Uterus (tissue), 4 donors: ENCODE results near the gene EGFL8. TPM values are rescaled to one million over a fixed set of nuclear protein-coding genes. Genes with fewer than 3 reads are reported as not detected.

Experiments used
- DNase-seq, 2 donors: peaks; one replicate each; pipeline ENCODE4 v3.0.0-alpha.2; 2019 to 2020
- H3K27ac ChIP-seq, 2 donors: fragments of 200-600 bp; sonication (generic); 1 replicate in 1 of 2; 2 replicates in 1 of 2; pipeline ENCODE4 v1.5.1; 2016 to 2018
- H3K27me3 ChIP-seq, 2 donors: fragments of 200-600 bp; sonication (generic); one replicate each; pipeline ENCODE4 v1.5.1; 2018 to 2019; ENCODE audit warnings: control low read depth in 1 of 2
- H3K36me3 ChIP-seq, 2 donors: fragments of 200-600 bp; sonication (generic); one replicate each; pipeline ENCODE4 v1.5.1; 2019; ENCODE audit warnings: control low read depth in 1 of 2
- H3K4me1 ChIP-seq, 2 donors: fragments of 200-600 bp; sonication (generic); one replicate each; pipeline ENCODE4 v1.5.1; 2018 to 2019; ENCODE audit warnings: control low read depth in 1 of 2
- H3K4me3 ChIP-seq, 2 donors: fragments of 200-600 bp; sonication (generic); 1 replicate in 1 of 2; 2 replicates in 1 of 2; pipeline ENCODE4 v1.5.1; 2018 to 2019; ENCODE audit warnings: mild to moderate bottlenecking in 1 of 2
- H3K9me3 ChIP-seq, 2 donors: fragments of 200-600 bp; sonication (generic); one replicate each; pipeline ENCODE4 v1.5.1; 2019; ENCODE audit warnings: control low read depth in 1 of 2
- POLR2A ChIP-seq, 2 donors: fragments of 450-650 bp; IDR thresholded peaks; one replicate each; pipeline ENCODE4 v1.6.1; 2016; ENCODE audit warnings: antibody characterized with exemption in 2 of 2, mild to moderate bottlenecking in 1 of 2, moderate library complexity in 1 of 2
- intact Hi-C: fragments of 100-400 bp; cut with DNase I; formaldehyde crosslinking; loops from one replicate; pipeline ENCODE4 v1.15.1; 2023; ENCODE audit warnings: low total_unique reads
- total RNA-seq, 4 donors: library from RNA; depleted of rRNA in 3 of 4; stranded (reverse); fragments of >200 nt in 3 of 4; gene quantifications; one replicate each; pipeline versions ENCODE4 v1.1.0 to v1.2.4, GENCODE V29; 2014 to 2023
- TF ChIP-seq, protein P1 (sequence below), 4 experiments: fragments of 200-600 bp in 2 of 4; fragments of 450-650 bp in 2 of 4; sonication (generic) in 2 of 4; IDR thresholded peaks; one replicate each; pipeline ENCODE4 v1.5.1; 2016 to 2019; ENCODE audit warnings: antibody characterized with exemption in 4 of 4, mild to moderate bottlenecking in 2 of 4, moderate library complexity in 1 of 4
- donor health status: DM: yes; HTN: yes; CAD: no.

Gene EGFL8
- total RNA-seq, 4 donors from 2014 or later = 9.2 to 54.8 (median 20.2) TPM

DNA sequence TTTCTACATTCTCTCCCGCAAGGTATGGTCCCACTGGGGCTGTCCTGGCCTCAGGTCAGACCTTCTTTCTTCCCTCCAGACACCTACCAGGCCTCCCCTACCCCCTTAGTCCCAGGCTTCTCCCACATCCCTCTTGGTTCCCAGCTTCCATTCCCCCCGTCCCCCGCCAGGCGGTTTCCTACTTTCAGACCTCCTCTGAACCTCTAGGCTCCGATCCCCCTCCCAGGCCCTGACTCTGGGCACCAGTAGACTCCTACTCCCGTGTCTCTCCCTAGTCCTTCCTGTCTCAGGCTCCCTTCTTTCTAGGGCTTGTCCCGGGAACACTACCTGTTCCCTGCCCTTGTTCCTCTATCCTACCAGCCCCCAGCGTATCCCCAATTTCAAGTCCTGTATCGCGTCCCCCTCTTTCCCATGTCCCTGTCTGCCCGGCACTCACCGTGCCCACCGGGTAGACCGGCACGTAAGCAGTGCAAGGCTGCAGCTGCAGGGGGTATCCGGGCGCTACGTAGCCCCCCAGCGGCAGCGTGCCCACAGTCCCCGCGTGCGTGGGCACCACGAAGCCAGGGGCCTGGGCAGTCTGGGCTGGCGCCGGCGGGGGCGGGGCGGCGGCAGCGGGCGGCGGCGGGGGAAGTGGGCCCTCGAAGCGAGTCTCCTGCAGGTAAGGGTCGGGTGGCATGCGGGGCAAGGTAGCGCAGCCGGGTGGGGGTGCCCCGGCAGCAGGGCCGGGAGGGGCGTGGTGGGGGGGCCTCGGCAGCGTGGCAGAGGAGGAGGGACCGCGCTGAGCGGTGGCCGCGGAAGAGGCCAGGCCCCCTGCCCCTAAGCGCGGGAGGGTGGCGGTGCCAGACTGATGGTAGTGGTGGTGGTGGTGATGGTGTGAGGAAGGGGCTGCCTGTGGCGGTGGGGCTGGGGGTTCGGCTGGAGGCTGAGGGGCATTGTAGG lies 14.2 kb upstream of the EGFL8 start:
- intact Hi-C loops = no loop called here
- DNase-seq = no peak
- Histone ChIP-seq H3K27ac (peak overlapping the region; percentile 93 to 97), H3K36me3 (no peaks in the 10 kb centered on the region), H3K4me3 (peak overlapping the region in 1 of 2 donors; percentile 68), H3K9me3 (no peaks in the 10 kb centered on the region), H3K27me3 (no peaks in the 10 kb centered on the region), H3K4me1 (peaks cover 5 to 11% of the 10 kb centered on the region in 2 donors)
- TF ChIP-seq, protein P1, sequence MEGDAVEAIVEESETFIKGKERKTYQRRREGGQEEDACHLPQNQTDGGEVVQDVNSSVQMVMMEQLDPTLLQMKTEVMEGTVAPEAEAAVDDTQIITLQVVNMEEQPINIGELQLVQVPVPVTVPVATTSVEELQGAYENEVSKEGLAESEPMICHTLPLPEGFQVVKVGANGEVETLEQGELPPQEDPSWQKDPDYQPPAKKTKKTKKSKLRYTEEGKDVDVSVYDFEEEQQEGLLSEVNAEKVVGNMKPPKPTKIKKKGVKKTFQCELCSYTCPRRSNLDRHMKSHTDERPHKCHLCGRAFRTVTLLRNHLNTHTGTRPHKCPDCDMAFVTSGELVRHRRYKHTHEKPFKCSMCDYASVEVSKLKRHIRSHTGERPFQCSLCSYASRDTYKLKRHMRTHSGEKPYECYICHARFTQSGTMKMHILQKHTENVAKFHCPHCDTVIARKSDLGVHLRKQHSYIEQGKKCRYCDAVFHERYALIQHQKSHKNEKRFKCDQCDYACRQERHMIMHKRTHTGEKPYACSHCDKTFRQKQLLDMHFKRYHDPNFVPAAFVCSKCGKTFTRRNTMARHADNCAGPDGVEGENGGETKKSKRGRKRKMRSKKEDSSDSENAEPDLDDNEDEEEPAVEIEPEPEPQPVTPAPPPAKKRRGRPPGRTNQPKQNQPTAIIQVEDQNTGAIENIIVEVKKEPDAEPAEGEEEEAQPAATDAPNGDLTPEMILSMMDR (IDR thresholded peaks at IDR 0.05) = no peak
- TF ChIP-seq POLR2A (IDR thresholded peaks at IDR 0.05) = no peak

DNA sequence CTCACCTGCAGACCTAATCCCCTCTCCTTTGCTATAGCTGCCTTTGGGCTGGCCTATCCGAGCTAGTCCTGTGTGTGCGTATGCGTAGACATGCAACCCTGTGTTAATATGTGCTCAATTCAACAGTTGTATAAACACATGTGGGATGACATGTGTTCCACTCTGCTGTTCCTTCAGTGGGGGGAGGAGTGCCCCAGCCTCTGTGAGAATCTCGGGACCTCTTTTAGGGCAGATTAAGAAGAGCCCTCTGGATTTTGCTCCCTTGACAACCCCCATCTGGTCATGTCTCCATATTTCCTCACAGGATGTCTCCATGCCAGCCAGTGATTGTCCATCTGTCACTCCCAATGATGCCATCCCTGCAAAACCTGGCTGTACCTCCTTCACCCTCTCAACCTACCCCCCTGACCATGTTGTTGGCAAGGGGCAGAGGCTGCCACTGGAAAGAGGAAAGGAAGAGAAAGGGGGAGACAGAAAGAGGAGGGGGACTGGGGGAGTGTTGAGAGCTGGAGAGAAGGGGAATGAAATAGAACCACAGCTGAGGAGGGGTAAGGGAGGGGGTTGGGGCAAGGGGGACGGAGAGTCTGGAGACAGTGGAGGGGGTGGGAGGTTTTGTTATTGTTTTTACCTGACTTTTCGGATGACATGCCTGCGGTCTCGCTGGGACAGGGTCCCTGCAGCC lies 13.1 kb upstream of the EGFL8 start:
- Histone ChIP-seq H3K27ac (peak overlapping the region; percentile 93 to 97), H3K4me1 (peaks cover 5 to 17% of the 10 kb centered on the region in 2 donors), H3K9me3 (no peaks in the 10 kb centered on the region), H3K27me3 (no peaks in the 10 kb centered on the region), H3K36me3 (no peaks in the 10 kb centered on the region), H3K4me3 (peak overlapping the region; percentile 68 to 86)
- peak in 1 of 2 donors; percentile 22 for DNase-seq
- TF ChIP-seq POLR2A (IDR thresholded peaks at IDR 0.05) = no peak
- TF ChIP-seq, protein P1 (IDR thresholded peaks at IDR 0.05) = no peak
- intact Hi-C loops = no loop called here

- Histone ChIP-seq H3K4me1 (peaks cover 5 to 17% of the 10 kb centered on the region in 2 donors), H3K27ac (peak within 1 kb of the TSS; percentile 93 to 97)
- intact Hi-C loops = no loop called here
Observed at GRCh38 chr6:32151863-32152768, 12.3 kb upstream of the EGFL8 start, which contains the start of gene PRRT1. TSS of gene PRRT1 (minus strand) at chr6:32151939. CDS start at chr6:32151827, 112 bp downstream.

GRCh38 chr6:32152769-32153563 lies 11.4 kb upstream of the EGFL8 start:
- H3K4me3 ChIP-seq = peak overlapping the region; percentile 68 to 86
- H3K27me3 ChIP-seq = no peaks in the 10 kb centered on the region
- TF ChIP-seq, protein P1 (IDR thresholded peaks at IDR 0.05) = no peak
- no peak for TF ChIP-seq POLR2A (IDR thresholded peaks at IDR 0.05)
- H3K4me1 ChIP-seq = peaks cover 5 to 17% of the 10 kb centered on the region in 2 donors
- peak; percentile 49 to 57 for DNase-seq
- no peaks in the 10 kb centered on the region for H3K9me3 ChIP-seq
- H3K36me3 ChIP-seq = no peaks in the 10 kb centered on the region
- peak overlapping the region; percentile 93 to 97 for H3K27ac ChIP-seq
- intact Hi-C loops = no loop called here

More at GRCh38 chr6:32151863-32152768, 12.3 kb upstream of the EGFL8 start, which contains the start of gene PRRT1:
- peak in 1 of 2 donors; percentile 39 for DNase-seq
- TF ChIP-seq, protein P1 (IDR thresholded peaks at IDR 0.05) = no peak
- TF ChIP-seq POLR2A (IDR thresholded peaks at IDR 0.05) = no peak
- Histone ChIP-seq H3K4me3 (peak within 1 kb of the TSS; percentile 68 to 86), H3K27me3 (no peaks in the 10 kb centered on the region), H3K9me3 (no peaks in the 10 kb centered on the region), H3K36me3 (no peaks in the 10 kb centered on the region)
